ENCODE data around the gene PROSER1.
"Not testable (repeated sequence)": the region's sequence is repeated elsewhere in the genome, so short reads cannot be mapped to it uniquely, and the experiment has no call there.

The PROSER1 gene

DNA sequence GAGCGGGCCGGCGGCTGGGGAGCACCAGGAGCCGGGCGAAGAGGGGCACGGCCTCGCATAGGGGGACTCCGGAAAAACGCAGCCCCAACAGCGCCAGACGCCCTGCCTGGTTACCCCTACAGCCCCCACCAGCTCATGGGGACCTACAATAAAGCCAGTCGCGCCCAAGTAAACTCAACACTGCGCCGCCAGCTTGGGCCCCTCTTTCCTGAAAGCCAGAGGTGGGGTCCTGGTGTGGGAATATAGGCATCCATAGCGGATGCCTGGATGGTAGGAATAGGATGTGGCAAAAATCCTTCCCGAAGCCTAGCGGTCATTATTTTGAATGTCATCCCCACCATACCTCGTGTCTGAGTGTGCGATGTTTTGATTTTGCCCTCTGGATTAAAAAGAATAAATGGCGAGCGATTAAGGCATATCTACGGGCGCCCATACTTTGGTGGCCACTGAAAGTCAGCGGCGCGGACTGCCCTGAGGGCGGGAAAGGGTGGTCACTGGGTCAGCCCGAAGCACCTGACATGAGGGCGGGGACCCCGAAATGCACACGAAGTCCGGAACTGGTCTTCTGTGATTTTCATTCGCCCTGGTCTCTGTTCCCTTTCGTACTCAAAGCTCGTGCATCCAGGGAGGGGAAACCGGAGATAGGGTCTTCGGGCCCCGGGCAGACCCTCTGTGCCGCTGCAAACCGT lies at the start of gene PROSER1, which contains the start of gene NHLRC3:
TSS of gene PROSER1 (minus strand) at position 210 of the 689 bp plus-strand sequence. CDS start 847 bp downstream, outside the sequence.
TSS of gene NHLRC3 (plus strand) at position 577 of the 689 bp plus-strand sequence. CDS start 184 bp downstream, outside the sequence.
- DNase-seq, result peak; percentile 80

DNA sequence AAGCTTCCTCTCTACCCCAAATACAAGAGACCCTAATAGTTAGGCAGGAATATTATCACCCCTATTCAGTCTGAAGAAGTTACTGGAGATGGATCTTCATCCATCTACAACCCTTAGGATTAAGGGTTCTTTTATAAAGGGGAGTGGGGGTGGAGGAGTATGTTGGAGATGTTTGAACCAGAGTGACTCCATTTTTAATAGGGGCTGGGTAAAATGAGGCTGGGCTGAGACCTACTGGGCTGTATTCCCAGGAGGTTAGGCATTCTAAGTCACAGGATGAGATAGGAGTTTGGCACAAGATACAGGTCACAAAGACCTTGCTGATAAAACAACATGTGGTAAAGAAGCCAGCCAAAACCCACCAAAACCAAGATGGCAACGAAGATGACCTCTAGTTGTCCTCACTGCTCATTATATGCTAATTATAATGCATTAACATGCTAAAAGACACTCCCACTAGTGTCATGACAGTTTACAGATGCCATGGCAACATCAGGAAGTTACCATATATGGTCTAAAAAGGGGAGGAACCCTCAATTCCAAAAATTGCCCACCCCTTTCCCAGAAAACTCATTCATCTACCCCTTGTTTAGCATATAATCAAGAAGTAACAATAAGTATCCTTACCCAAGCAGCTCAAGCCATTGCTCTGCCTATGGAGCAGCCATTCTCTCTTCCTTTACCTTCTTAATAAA lies 48.5 kb upstream of the PROSER1 start:
- DNase-seq, result not testable (repeated sequence)

DNA sequence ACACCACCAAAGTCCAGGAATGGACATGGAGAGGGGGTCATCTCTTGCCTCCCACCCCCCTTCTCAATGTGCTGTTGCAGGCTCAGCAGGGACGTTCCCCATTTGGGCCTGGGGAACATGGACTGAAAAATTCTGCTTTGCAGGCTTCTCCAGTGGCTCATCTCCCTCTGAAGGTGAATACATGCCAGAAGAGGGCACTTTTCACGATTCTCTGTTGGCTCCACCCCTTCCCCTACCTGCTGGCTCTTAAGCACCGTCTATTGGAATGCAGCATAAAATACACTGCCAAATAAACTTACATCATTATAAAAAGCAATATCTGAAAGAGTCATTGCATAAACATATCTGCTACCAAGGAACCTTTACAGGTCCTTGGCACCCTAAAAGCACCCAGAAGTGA lies 36.1 kb upstream of the PROSER1 start:
- DNase-seq, result no peak

DNA sequence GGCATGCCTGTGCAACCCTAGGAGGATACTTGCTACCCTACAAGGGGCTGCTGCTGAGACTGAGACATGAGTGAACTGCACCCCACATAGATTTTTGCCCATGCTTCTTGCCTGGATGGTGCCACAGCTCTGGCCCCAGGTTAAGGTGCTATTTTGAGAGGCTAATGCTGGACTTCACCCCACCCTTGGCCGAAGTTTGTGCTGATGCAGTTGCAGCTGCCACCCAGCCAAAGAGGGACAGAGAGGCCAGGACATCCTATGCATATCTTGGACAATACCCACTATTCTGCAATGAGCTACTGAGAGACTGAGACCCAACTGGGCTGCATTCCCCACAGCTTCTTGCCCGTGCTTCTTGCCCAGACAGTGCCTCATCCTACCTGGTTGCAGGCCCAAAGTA lies 35.0 kb upstream of the PROSER1 start:
- no peak for DNase-seq

DNA sequence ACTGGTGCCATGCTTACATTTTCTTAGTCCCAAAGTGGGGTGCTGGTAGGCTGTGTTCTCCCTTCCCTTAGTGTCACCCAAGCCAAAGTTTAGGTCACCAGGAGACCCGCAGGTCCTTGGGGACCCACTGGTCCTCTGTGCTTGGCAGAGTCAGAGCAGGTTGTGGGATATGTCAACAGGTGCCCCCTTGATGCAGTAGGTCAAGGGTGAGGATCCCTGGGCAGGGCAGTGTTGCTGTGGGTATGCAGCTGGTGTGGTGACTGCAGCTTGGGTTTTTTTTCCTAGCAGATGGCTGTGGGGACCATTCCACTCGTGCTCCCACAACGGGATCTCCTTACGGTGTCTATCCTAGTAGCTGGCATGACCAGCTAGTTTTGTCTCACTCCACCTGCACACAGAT lies 24.1 kb upstream of the PROSER1 start:
- DNase-seq, result no peak

DNA sequence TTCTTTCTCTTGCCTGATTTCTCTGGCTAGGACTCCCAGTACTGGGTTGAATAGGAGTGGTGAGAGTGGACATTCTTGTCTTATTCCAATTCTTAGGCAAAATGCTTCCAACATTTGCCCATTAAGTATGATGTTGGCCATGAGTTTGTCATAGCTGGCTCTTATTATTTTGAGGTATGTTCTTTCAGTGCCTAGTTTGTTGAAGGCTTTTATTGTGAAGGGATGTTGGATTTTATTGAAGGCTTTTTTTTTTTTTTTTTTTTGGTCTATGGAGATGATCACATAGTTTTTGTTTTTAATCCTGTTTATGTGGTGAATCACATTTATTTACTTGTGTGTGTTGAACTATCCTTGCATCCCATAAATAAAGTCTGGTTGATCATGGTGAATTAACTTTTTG lies 20.2 kb upstream of the PROSER1 start:
- no peak for DNase-seq

DNA sequence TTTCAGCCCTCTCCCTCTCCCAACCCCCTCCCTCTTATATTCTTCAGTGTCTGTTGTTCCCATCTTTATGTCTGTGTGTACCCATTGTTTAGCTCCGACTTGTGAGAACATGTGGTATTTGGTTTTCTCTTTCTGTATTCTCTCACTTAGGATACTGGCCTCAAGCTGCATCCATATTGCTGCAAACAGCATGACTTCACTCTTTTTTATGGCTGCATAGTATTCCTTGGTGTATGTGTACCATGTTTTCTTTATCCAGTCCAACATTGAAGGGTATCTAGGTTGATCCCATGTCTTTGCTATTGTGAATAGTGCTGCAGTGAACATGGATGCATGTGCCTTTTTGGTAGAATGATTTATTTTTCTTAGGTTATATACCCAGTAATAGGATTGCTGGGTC lies 18.1 kb upstream of the PROSER1 start:
- no peak for DNase-seq

DNA sequence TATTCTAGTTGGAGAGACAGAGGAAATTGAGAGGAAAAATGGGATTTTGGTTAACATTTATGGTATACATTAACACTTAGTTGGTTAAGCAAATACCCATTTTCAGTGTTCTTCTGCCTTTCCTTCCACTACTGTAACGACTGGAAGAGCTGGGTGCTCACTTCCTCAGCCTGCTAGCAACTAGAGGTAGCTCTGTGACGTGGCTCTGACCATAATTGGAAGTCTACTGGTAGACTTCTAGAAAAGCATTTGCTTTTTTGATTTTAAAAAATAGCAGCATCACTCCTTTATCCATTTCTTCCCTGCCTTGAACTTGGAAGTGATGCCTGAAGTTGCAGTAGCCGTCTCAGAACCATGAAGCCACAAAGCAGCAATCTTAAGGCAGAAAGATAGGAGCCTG lies 16.2 kb upstream of the PROSER1 start:
- no peak for DNase-seq

DNA sequence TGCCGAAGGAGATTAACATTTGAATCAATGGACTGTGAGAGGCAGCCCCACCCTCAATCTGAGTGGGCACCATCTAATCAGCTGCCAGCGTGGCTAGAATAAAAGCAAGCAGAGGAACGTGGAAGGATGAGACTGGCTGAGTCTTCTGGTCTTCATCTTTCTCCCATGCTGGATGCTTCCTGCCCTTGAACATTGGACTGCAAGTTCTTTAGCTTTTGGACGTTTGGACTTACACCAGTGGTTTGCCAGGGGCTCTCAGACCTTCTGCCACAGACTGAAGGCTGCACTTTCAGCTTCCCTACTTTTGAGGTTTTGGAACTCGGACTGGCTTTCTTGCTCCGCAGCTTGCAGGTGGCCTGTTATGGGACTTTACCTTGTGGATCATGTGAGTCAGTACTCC lies 15.1 kb upstream of the PROSER1 start:
- DNase-seq, result no peak

DNA sequence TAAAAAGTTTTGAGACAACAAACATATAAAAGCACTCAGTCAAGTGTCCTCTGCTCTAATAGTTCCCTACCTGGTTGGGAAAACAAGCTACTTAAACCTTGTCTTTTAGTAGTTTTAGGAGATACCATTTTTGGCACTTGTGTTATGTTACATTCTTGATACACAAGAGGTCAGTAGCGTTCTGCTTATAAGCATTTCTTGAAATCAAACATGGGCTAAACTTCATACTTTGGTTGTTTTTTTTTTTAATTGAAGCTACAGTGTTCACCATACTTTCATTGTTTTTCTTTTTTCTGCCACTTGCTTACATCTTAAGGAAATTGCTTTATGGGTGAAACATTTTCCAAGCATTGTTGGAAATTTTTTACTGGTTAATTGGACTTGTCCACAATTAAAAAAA lies 13.3 kb upstream of the PROSER1 start:
- no peak for DNase-seq

DNA sequence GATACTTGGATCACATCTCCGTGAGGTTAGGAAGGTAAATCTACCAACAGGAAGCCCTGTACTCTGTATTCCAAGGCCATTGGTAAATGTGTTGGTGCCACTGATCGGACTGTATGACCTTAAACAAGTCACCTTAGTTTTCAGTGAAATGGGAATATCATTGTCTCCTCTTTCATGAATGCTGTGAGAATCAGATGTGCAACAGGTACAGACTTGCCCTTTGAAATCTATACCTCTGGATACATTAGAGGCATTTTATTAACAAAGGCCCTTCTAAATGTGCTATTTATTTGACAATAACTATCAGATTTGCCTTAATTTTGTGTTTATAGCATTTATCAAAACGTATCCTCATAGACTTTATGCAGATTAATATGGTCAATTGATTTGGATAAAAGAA lies 11.4 kb upstream of the PROSER1 start:
- DNase-seq, result no peak

DNA sequence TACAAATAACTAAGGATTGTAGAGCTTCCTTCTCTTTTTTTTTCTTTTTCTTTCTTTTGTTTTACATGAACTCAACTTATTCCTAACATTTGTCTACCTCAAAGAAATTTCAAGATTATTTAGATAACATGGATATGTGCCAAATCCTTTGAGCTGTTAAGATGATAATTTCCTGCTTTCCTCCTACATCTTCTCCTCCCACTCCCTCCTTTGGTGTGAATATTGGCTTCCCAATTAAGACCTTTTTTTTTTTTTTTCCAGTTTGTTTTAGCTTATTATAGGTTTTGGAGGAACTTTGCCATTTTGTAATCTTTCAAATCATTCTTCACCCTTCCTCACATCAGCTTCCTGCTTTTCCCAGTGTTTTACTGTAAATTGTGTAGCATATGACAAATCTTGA lies 10.9 kb upstream of the PROSER1 start:
- DNase-seq, result no peak

DNA sequence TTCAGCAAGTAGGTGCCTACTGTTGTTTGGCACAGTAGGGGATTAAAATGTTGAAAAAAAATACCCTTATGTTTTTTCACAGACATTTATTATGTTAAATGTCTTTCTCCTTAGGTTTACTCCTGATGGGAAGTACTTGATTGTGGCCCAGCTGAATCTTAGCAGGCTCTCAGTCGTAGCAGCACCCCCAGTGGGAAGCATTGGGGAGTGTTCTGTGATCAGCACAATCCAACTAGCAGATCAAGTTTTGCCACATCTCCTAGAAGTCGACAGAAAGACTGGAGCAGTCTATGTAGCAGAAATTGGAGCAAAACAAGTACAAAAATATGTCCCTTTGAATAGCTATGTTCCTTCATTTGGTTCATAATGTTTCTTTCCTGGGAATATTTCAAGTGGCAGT lies 9.7 kb upstream of the PROSER1 start:
- DNase-seq, result no peak

DNA sequence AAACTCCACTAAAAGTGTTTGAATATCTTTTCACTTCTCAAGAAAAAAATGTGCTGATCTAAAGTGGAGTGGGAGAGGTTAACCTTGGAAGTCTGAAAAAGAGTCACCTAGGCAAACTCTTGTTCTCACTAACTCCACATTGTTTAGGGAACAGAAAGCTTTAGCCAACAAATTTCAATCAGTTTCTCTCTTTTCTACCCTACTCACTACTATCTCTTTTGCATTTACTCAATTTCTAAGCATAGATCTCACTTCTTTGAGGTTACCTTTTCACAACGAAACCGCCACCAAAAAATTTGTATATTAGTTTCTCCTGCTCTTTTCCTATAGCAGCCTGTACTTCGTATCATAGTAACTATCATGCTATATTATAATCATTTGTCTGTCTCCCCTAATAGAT lies 6.6 kb upstream of the PROSER1 start:
- DNase-seq, result no peak

DNA sequence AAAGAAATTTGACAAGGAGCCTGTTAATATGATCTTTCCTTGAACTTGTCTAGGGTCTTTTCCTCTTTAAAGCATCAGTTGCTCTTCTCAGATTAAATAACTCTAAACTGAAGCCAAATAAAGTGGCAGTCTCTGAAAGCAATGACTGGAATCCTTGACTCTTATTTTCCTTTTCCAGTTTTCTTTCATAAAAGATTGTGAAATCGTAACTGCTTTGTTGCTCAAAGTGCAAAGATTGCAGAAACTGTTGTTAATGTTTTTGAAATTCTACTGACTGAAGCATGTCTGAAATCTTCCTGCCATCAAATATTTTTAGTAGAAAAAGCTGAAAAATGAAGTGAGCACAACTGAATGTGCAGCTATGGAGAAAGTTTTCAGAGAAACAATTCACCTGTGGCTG lies 2.3 kb upstream of the PROSER1 start:
- DNase-seq, result no peak

DNA sequence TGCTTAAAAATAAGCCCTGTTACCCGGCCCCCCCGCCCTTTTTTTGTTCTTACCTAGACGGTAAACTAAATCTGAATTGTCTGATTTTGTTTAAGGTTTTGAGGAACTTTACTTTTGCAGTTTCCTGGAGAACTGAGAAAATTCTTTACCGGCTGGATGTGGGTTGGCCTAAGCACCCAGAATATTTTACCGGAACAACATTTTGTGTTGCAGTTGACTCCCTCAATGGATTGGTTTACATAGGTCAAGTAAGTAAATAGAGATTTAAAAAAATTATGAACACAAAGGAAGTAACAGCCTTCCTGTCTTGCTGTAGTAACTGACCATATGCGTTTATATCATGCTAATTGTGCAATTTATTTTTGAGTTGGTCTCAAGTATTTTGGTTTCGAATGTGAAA lies 1.2 kb upstream of the PROSER1 start:
- DNase-seq, result no peak

DNA sequence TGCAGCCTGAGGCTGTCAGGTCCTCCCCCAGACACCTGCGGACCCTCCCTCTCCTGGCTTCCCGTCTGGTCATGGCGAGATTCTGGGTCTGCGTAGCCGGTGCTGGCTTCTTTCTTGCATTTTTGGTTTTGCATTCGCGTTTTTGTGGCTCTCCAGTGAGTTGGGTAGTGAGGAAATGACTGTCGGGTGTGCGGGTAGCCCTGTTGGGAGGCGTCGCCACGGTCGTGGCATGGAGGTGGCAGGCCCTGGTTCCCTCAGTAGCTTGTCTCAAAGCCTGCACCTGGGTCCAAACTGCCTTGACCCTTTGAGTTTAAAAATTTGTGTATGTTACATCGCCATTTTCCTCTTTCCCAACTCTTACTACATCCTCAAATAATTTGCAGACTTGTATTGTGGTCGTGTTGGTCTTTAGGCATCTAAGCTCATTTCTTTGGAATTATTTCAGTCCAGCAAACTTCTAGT lies 711 bp upstream of the PROSER1 start:
- DNase-seq, result peak; percentile 54

DNA sequence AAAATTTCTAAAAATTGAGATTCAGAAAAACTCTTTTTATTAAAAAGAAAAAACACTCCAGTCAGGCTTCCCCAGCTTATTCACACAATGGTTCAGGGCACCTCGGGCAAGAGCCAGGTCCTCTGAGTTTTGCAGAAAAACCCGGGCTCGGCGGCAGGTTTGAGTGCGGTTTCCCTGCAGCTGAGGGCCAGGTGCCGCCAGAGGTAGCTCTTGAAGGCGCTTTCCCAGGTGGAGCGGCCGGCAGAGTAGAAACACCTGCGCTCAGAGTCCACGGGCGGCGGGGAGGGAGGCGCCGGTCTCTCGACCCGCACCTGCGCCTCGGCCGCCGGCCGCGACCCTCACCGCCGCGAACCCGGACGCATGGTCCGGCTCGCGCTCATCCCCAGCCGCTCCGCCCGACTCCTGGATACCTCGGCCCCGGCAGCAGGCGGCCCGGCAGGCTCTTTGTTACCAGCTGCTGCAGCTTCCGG lies 444 bp downstream of the PROSER1 start:
- no peak for DNase-seq

DNA sequence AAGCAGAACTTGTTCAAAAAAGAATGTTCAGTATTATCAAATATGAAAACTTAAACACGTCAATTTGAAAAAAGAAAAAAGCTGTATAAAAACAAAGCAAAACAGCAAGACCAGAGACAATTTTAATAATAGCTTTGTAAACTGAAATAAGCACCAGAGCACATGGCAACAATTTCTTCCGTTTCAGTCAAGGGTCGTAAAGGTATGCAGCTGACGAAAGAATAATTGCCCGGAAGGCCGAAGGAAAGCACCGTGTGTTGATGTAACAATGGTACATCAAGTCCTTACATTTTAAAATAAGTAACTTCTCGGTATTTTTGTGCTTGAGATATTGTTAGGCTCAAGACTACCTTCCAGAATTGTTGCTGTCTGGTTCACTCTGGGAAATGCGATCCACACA lies 1.7 kb downstream of the PROSER1 start:
- DNase-seq, result peak; percentile 10

DNA sequence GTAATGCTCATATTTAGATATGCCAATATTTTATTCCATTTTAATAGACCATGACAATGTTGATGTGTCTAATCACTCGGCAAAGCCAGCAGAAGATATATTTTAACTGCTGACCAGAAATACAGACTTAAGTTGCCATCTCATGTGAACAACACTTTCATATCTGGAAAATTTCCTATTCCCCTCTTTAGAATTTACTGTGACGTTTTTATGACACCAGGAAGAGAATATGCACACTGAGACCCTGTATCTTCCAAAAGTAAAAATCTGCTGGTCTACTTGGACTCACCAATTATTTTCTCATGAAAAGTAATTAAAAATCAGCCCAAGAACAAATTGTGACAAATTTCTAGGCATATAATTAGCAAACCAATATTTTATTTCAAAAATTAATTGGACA lies 2.1 kb downstream of the PROSER1 start:
- no peak for DNase-seq

DNA sequence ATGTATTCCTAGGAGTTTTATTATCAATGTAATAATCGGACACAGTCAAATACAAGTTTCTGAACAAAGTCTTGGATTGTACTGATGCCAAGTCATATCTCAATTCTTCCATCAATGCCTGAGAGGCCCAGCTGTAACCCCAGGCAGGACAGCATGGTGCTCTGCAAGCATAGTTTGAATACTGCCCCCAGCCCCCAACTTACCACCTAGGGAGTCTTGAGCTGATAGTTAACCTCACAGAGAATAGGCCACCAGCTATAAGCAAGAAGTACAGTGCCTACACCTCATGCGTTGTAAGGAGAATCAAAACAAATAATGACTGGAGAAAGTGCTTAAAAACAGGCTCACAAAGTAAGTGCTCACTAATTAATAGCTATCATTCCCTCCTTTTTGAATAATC lies 2.7 kb downstream of the PROSER1 start:
- DNase-seq, result no peak

DNA sequence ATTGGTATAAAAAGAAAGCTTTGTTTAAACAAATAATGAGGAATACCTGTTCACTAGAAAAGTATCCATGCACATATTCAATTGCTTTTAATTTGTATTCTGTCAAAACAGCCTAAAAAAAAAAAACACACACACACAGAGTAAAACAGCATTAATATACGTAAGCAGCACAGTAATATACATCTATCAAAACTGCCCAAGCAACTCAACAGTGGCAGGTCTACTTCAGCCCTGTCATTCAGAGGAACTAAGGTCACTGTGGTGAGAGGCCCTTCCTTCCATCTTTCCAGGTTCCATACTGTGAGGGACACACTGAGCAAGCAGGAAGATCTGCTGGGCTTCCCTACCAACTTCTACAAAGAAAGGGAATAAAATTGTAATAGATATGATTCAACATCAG lies 3.8 kb downstream of the PROSER1 start:
- no peak for DNase-seq

DNA sequence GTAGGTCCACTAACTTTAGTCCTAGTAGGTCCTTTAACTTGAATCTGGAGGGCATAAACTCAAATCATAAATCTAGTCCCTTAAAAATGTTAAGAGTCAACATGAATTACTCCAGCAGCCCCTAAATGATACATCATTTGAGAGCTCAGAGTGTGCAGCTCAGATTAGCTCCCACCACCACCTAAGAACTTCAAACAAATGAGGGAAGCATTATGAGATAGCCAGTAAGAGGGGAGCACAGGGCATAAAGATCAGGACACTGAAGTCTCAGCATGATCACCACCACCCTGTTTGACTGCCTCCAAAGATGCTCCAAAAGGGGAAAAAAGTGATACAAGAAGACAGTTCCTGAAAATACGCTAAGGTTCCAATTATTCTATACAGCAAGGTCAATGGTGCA lies 5.7 kb downstream of the PROSER1 start:
- no peak for DNase-seq

DNA sequence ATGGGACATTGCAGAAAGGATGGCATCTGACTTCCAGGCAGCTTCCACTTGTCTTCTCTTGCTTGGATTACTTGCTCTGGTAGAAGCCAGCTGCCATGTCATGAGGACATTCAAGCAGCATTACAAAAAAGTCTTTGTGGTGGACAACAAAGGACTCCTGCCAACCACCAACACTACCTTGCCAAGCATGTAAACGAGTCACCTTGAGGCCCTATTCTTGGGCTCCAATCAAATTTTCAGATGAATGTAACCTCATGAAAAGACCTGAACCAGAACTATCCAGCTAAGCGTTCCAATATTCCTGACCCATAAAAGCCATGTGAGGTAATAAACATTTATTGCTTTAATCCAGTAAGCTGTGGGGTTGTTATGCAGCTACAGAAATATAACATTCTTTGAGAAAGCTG lies 12.5 kb downstream of the PROSER1 start:
- no peak for DNase-seq

DNA sequence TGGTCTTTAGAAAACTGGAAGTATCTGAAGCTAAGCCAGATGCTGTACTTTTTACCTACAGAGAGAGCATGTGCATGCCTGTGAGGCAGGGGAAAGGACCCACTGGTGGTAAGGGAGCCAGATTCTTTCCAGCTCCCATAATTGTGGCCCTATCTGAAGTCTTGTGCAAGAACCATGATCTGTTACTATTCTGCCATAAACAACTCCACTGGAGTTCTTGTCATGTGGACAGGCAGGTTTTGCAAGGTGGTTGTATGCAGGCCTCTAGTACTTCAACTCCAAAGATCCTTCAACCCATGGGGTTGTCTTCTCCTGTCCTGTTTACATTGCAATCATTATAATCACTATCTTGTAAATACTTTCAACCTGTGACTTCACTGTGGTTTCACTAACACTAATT lies 14.1 kb downstream of the PROSER1 start:
- no peak for DNase-seq
